HepG2 (cell line): Measurements from ENCODE around the gene UBE2Q2. TPM values are rescaled to one million over a fixed set of nuclear protein-coding genes. Genes with fewer than 3 reads are reported as not detected.

Experiments
- FOXK1 ChIP-seq: sonication (generic); formaldehyde crosslinking; IDR thresholded peaks from 2 replicates; pipeline ENCODE4 v1.4.0; 2020; ENCODE audit warnings: low read depth, missing genetic modification reagents, borderline replicate concordance
- HNF4G ChIP-seq, 2 experiments: sonication (generic) in 1 of 2; formaldehyde crosslinking in 1 of 2; IDR thresholded peaks; 2 replicates each; pipeline versions ENCODE4 v1.4.0 to v1.6.1; 2011 to 2020; ENCODE audit warnings: borderline replicate concordance in 2 of 2, low read depth in 2 of 2, mild to moderate bottlenecking in 2 of 2, low read length in 1 of 2, missing genetic modification reagents in 1 of 2, moderate library complexity in 1 of 2
- HOXA5 ChIP-seq: sonication (generic); formaldehyde crosslinking; IDR thresholded peaks from 2 replicates; pipeline ENCODE4 v1.4.0; 2020; ENCODE audit warnings: missing genetic modification reagents
- KDM5B ChIP-seq: sonication (generic); formaldehyde crosslinking; IDR thresholded peaks from 2 replicates; pipeline ENCODE4 v1.4.0; 2020; ENCODE audit warnings: missing genetic modification reagents, mild to moderate bottlenecking, borderline replicate concordance
- MBD4 ChIP-seq: IDR thresholded peaks from 2 replicates; pipeline ENCODE4 v1.6.1; 2012; ENCODE audit warnings: low read length, inconsistent platforms, borderline replicate concordance
- NR1H2 ChIP-seq: sonication (generic); formaldehyde crosslinking; IDR thresholded peaks from 2 replicates; pipeline ENCODE4 v1.8.1; 2022; ENCODE audit warnings: low read depth, missing genetic modification reagents, borderline replicate concordance
- PAF1 ChIP-seq: IDR thresholded peaks from 2 replicates; pipeline ENCODE4 v1.6.1; 2016; ENCODE audit warnings: missing genetic modification reagents, missing compliant biosample characterization
- PAWR ChIP-seq: sonication (generic); formaldehyde crosslinking; IDR thresholded peaks from 2 replicates; pipeline ENCODE4 v1.4.0; 2020; ENCODE audit warnings: missing genetic modification reagents, mild to moderate bottlenecking, borderline replicate concordance
- PRPF4 ChIP-seq: fragments of 200-400 bp; formaldehyde crosslinking; IDR thresholded peaks from 2 replicates; pipeline ENCODE4 v1.6.1; 2016; ENCODE audit warnings: low read length, low read depth; ENCODE audit not compliant: poor library complexity, severe bottlenecking
- RAD51 ChIP-seq: fragments of 450-650 bp; IDR thresholded peaks from 2 replicates; pipeline ENCODE4 v1.6.1; 2016; ENCODE audit warnings: borderline replicate concordance
- SAFB2 ChIP-seq: sonication (generic); formaldehyde crosslinking; IDR thresholded peaks from 2 replicates; pipeline ENCODE4 v1.5.1; 2020; ENCODE audit warnings: missing genetic modification reagents, low read depth, mild to moderate bottlenecking, borderline replicate concordance
- SOX13 ChIP-seq, 3 experiments: fragments of 450-650 bp in 1 of 3; sonication (generic) in 1 of 3; formaldehyde crosslinking in 1 of 3; IDR thresholded peaks in 2 of 3; conservative IDR thresholded peaks in 1 of 3; 2 replicates each; pipeline versions ENCODE4 v1.5.0 to v1.6.1; 2016 to 2020; ENCODE audit warnings: antibody characterized with exemption in 1 of 3, mild to moderate bottlenecking in 1 of 3, missing compliant biosample characterization in 1 of 3, missing genetic modification reagents in 1 of 3, moderate library complexity in 1 of 3
- ZFP37 ChIP-seq: sonication (generic); formaldehyde crosslinking; IDR thresholded peaks from 2 replicates; pipeline ENCODE4 v1.4.0; 2020; ENCODE audit warnings: missing genetic modification reagents, borderline replicate concordance
- ZNF224 ChIP-seq: sonication (generic); formaldehyde crosslinking; IDR thresholded peaks from 2 replicates; pipeline ENCODE4 v1.5.0; 2020; ENCODE audit warnings: mild to moderate bottlenecking, missing genetic modification reagents
- ZNF615 ChIP-seq: sonication (generic); formaldehyde crosslinking; IDR thresholded peaks from 2 replicates; pipeline ENCODE4 v1.5.0; 2020; ENCODE audit warnings: mild to moderate bottlenecking, missing genetic modification reagents, borderline replicate concordance
- polyA plus RNA-seq, 8 experiments: library from polyadenylated mRNA; depleted of rRNA in 3 of 8; stranded (reverse) in 7 of 8; unstranded in 1 of 8; fragments of >200 nt; fragmentation: Illumina TruSeq in 4 of 8; extraction: Trizol in 4 of 8; gene quantifications; 2 replicates each; pipeline versions ENCODE4 v1.2.1 to v1.2.3, GENCODE V29; 2011 to 2016; ENCODE audit warnings: low read depth in 4 of 8, missing spikeins in 1 of 8, mixed read lengths in 1 of 8; ENCODE audit not compliant: insufficient read depth in 1 of 8
- total RNA-seq, 5 experiments: library from RNA; depleted of rRNA; stranded (reverse); fragments of >200 nt; fragmentation: Illumina TruSeq; extraction: Trizol; gene quantifications; 2 replicates each; pipeline ENCODE4 v1.2.3, GENCODE V29; 2016; ENCODE audit warnings: low read depth in 1 of 5
- TF ChIP-seq, protein P1 (sequence below): sonication (generic); formaldehyde crosslinking; IDR thresholded peaks from 2 replicates; pipeline ENCODE4 v1.8.1; 2023; ENCODE audit warnings: mild to moderate bottlenecking, missing genetic modification reagents
- TF ChIP-seq, protein P2 (sequence below): sonication (generic); formaldehyde crosslinking; IDR thresholded peaks from 2 replicates; pipeline ENCODE4 v1.4.0; 2020; ENCODE audit warnings: missing genetic modification reagents
- TF ChIP-seq, protein P3 (sequence below): IDR thresholded peaks from 2 replicates; pipeline ENCODE4 v1.6.1; 2016; ENCODE audit warnings: missing biosample characterization, missing genetic modification reagents, low read depth
- TF ChIP-seq, protein P4 (sequence below): sonication (generic); formaldehyde crosslinking; IDR thresholded peaks from 2 replicates; pipeline ENCODE4 v1.4.0; 2020; ENCODE audit warnings: missing genetic modification reagents, mild to moderate bottlenecking, borderline replicate concordance
- TF ChIP-seq, protein P5 (sequence below): sonication (generic); formaldehyde crosslinking; IDR thresholded peaks from 2 replicates; pipeline ENCODE4 v1.9.0; 2022; ENCODE audit warnings: missing genetic modification reagents, mild to moderate bottlenecking, borderline replicate concordance
- TF ChIP-seq, protein P6 (sequence below): IDR thresholded peaks from 2 replicates; pipeline ENCODE4 v1.6.1; 2012; ENCODE audit warnings: inconsistent platforms

UBE2Q2 gene
- total and polyA plus RNA-seq, 2 of the 13 experiments (the other 11 are each of a cell fraction or from before 2014, with no cell fraction given) = 10.6 to 20.4 TPM

DNA sequence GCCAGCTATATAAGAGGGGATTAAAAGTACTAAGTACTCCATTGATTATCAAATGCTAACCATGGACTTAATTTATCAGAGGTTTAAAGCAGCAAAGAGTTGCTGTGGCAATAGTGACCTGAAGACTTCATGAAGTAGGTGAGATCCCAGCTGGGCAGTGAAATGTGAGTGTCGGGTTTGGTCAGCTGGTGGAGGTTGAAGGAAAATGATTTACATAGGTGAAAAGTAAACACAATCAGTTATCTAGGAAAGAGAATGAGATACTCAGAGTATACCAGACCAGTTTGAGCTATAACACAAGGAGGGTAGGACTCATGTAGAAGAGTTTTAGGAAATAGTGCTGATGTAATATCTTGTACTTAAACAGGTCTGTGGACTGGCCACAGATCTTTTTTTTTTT, 43.9 kb downstream of the UBE2Q2 start (continued):
- TF ChIP-seq HNF4G (IDR thresholded peaks at IDR 0.05; ENCODE audit: borderline replicate concordance, low read depth, low read length) = no peak
- no peak for TF ChIP-seq HNF4G (CRISPR knock-in tag; IDR thresholded peaks at IDR 0.05; ENCODE audit: borderline replicate concordance, low read depth)
- no peak for TF ChIP-seq HOXA5 (CRISPR knock-in tag)
- TF ChIP-seq ZFP37 (CRISPR knock-in tag) = no peak
- no peak for TF ChIP-seq SAFB2
- no peak for TF ChIP-seq NR1H2
- no peak for TF ChIP-seq ZNF224 (CRISPR knock-in tag)
- no peak for TF ChIP-seq ZNF615
- no peak for TF ChIP-seq PAF1 (CRISPR knock-in tag)
- no peak for TF ChIP-seq PRPF4
- TF ChIP-seq, protein P1, sequence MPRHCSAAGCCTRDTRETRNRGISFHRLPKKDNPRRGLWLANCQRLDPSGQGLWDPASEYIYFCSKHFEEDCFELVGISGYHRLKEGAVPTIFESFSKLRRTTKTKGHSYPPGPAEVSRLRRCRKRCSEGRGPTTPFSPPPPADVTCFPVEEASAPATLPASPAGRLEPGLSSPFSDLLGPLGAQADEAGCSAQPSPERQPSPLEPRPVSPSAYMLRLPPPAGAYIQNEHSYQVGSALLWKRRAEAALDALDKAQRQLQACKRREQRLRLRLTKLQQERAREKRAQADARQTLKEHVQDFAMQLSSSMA (CRISPR knock-in tag) = no peak
- TF ChIP-seq, protein P2, sequence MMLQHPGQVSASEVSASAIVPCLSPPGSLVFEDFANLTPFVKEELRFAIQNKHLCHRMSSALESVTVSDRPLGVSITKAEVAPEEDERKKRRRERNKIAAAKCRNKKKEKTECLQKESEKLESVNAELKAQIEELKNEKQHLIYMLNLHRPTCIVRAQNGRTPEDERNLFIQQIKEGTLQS = no peak
- no peak for TF ChIP-seq MBD4
- TF ChIP-seq, protein P3, sequence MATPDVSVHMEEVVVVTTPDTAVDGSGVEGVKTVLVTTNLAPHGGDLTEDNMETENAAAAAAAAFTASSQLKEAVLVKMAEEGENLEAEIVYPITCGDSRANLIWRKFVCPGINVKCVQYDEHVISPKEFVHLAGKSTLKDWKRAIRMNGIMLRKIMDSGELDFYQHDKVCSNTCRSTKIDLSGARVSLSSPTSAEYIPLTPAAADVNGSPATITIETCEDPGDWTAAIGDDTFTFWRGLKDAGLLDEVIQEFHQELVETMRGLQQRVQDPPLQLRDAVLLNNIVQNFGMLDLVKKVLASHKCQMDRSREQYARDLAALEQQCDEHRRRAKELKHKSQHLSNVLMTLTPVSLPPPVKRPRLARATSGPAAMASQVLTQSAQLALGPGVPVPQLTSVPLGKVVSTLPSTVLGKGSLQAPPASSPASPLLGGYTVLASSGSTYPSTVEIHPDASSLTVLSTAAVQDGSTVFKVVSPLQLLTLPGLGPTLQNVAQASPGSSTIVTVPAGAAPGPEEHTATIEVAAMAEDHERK (CRISPR knock-in tag) = no peak
- TF ChIP-seq, protein P4, sequence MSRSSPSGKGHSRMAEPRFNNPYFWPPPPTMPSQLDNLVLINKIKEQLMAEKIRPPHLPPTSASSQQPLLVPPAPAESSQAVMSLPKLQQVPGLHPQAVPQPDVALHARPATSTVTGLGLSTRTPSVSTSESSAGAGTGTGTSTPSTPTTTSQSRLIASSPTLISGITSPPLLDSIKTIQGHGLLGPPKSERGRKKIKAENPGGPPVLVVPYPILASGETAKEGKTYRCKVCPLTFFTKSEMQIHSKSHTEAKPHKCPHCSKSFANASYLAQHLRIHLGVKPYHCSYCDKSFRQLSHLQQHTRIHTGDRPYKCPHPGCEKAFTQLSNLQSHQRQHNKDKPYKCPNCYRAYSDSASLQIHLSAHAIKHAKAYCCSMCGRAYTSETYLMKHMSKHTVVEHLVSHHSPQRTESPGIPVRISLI (CRISPR knock-in tag) = no peak
- 0 out of 2 replicates have a peak, but pooled peaks have one; percentile 18 for TF ChIP-seq FOXK1
- no peak for TF ChIP-seq KDM5B (CRISPR knock-in tag)
- TF ChIP-seq RAD51 = no peak
- TF ChIP-seq, protein P5, sequence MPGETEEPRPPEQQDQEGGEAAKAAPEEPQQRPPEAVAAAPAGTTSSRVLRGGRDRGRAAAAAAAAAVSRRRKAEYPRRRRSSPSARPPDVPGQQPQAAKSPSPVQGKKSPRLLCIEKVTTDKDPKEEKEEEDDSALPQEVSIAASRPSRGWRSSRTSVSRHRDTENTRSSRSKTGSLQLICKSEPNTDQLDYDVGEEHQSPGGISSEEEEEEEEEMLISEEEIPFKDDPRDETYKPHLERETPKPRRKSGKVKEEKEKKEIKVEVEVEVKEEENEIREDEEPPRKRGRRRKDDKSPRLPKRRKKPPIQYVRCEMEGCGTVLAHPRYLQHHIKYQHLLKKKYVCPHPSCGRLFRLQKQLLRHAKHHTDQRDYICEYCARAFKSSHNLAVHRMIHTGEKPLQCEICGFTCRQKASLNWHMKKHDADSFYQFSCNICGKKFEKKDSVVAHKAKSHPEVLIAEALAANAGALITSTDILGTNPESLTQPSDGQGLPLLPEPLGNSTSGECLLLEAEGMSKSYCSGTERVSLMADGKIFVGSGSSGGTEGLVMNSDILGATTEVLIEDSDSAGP = no peak
- no peak for TF ChIP-seq SOX13 (IDR thresholded peaks at IDR 0.05)
- peak in 1 of 2 experiments; percentile 16; a peak in 1 of 4 replicates for TF ChIP-seq SOX13 (CRISPR knock-in tag; conservative IDR thresholded peaks at IDR 0.05 in 1 of 2, IDR thresholded peaks at IDR 0.05 in 1 of 2)
- TF ChIP-seq, protein P6, sequence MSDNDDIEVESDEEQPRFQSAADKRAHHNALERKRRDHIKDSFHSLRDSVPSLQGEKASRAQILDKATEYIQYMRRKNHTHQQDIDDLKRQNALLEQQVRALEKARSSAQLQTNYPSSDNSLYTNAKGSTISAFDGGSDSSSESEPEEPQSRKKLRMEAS = no peak
- no peak for TF ChIP-seq PAWR
